Tibial nerve (tissue), 4 donors: ENCODE measurements around the gene ITSN2. TPM values are rescaled to one million over a fixed set of nuclear protein-coding genes. Genes with fewer than 3 reads are reported as not detected.

Experiments
- DNase-seq, 2 donors: peaks; one replicate each; pipeline ENCODE4 v3.0.0-alpha.2; 2019; ENCODE audit warnings: low spot score in 2 of 2
- H3K27ac ChIP-seq, 4 donors: fragments of 200-600 bp; sonication (generic) in 3 of 4; one replicate each; pipeline ENCODE4 v1.5.1; 2017 to 2019; ENCODE audit warnings: mild to moderate bottlenecking in 1 of 4
- H3K27me3 ChIP-seq, 2 donors: fragments of 200-600 bp; sonication (generic) in 1 of 2; one replicate each; pipeline versions ENCODE4 v1.5.1 to v1.6.0; 2017 to 2019
- H3K36me3 ChIP-seq, 3 donors: fragments of 200-600 bp; sonication (generic); one replicate each; pipeline ENCODE4 v1.5.1; 2018 to 2019
- H3K4me1 ChIP-seq, 4 donors: fragments of 200-600 bp; sonication (generic) in 3 of 4; one replicate each; pipeline ENCODE4 v1.5.1; 2017 to 2019
- H3K4me3 ChIP-seq, 4 donors: fragments of 200-600 bp; sonication (generic) in 3 of 4; one replicate each; pipeline ENCODE4 v1.5.1; 2017 to 2019; ENCODE audit warnings: mild to moderate bottlenecking in 1 of 4, moderate library complexity in 1 of 4
- H3K9me3 ChIP-seq, 4 donors: fragments of 200-600 bp; sonication (generic) in 3 of 4; one replicate each; pipeline ENCODE4 v1.5.1; 2017 to 2019
- EP300 ChIP-seq, 2 donors: sonication (generic); formaldehyde crosslinking; IDR thresholded peaks; one replicate each; pipeline ENCODE4 v1.6.1; 2017; ENCODE audit warnings: antibody characterized with exemption in 2 of 2, mild to moderate bottlenecking in 1 of 2
- POLR2A ChIP-seq, 2 donors: fragments of 450-650 bp; IDR thresholded peaks; one replicate each; pipeline ENCODE4 v1.6.1; 2017; ENCODE audit warnings: antibody characterized with exemption in 2 of 2, mild to moderate bottlenecking in 2 of 2, moderate library complexity in 2 of 2
- WGBS, 2 donors: methylation state at CpG; one replicate each; pipeline ENCODE4 v1.1.5; 2018; 5-methylcytosine and 5-hydroxymethylcytosine counted together
- total RNA-seq, 4 donors: library from RNA; depleted of rRNA; stranded (reverse); fragments of >200 nt; gene quantifications; one replicate each; pipeline ENCODE4 v1.1.0, GENCODE V29; 2016
- TF ChIP-seq, protein P1 (sequence below), 5 experiments: fragments of 200-600 bp in 3 of 5; fragments of 450-650 bp in 2 of 5; sonication (generic) in 3 of 5; IDR thresholded peaks; one replicate each; pipeline ENCODE4 v1.5.1; 2016 to 2019; ENCODE audit warnings: antibody characterized with exemption in 5 of 5, mild to moderate bottlenecking in 3 of 5, moderate library complexity in 2 of 5

ITSN2 gene
- total RNA-seq, 4 donors from 2014 or later, result 47.3 to 54.2 (median 48.7) TPM

DNA sequence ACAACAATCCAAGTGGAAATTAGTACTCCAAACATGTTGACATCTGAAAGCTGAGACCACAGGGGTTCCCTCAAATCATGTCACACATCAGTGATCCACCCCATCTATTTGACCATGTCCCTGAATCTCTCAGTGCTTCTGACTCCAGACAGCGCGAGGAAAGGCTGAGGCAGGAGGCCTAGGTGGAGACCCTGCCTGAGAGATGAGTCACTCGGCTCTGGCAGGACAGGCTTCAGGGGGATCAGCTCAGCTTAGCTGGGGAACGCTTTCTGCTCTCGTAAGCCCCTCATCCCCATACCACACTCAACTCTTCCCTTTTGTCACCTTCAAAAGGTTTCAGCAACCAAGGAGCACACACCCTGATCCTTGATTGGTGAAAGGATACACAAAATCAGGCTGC is 191.3 kb downstream of the ITSN2 start:
- Histone ChIP-seq H3K27me3 (no peaks in the 10 kb centered on the region), H3K4me1 (no peaks in the 10 kb centered on the region), H3K4me3 (no peak overlapping the region), H3K9me3 (peaks cover 0 to 1% (median 0%) of the 10 kb centered on the region in 4 donors), H3K36me3 (peaks cover 0 to 14% (median 0%) of the 10 kb centered on the region in 3 donors), H3K27ac (no peak overlapping the region)
- DNase-seq, result no peak
- no peak for TF ChIP-seq EP300 (IDR thresholded peaks at IDR 0.05)
- TF ChIP-seq POLR2A (IDR thresholded peaks at IDR 0.05), result no peak
- TF ChIP-seq, protein P1, sequence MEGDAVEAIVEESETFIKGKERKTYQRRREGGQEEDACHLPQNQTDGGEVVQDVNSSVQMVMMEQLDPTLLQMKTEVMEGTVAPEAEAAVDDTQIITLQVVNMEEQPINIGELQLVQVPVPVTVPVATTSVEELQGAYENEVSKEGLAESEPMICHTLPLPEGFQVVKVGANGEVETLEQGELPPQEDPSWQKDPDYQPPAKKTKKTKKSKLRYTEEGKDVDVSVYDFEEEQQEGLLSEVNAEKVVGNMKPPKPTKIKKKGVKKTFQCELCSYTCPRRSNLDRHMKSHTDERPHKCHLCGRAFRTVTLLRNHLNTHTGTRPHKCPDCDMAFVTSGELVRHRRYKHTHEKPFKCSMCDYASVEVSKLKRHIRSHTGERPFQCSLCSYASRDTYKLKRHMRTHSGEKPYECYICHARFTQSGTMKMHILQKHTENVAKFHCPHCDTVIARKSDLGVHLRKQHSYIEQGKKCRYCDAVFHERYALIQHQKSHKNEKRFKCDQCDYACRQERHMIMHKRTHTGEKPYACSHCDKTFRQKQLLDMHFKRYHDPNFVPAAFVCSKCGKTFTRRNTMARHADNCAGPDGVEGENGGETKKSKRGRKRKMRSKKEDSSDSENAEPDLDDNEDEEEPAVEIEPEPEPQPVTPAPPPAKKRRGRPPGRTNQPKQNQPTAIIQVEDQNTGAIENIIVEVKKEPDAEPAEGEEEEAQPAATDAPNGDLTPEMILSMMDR (IDR thresholded peaks at IDR 0.05), result no peak
- WGBS, 2 donors, result 92 to 98% methylated on average over 5 of the region's 5 CpGs

DNA sequence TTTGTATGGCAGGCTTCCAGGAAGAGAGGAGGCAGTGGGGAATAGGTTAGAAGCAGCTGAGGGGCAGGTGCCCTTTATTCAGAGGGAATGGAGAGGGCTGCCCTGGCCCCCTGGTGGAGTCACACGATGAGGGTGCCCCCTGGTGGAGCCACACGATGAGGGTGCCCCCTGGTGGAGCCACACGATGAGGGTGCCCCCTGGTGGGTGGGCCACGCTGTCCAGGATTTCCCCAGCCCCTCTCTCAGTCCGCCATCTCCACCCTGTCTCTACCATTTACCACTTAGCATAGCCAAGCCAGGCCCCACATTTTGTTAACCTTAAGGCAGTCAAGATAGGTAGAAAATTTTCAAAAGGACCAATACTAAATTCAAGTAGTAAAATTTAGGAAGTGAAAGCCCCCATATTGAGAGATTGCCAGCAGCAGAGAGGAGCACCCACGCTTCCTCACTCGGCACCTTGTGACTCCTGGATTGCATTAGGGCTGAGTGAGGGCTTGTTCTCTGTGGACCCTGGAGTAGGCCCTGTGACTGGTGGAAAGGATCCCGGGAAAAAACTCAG is 195.8 kb downstream of the ITSN2 start:
- Histone ChIP-seq H3K27ac (no peak overlapping the region), H3K27me3 (no peaks in the 10 kb centered on the region), H3K4me1 (no peaks in the 10 kb centered on the region), H3K36me3 (peaks cover 0 to 45% (median 0%) of the 10 kb centered on the region in 3 donors), H3K9me3 (no peaks in the 10 kb centered on the region), H3K4me3 (no peak overlapping the region)
- TF ChIP-seq, protein P1 (IDR thresholded peaks at IDR 0.05), result peak; percentile 31 to 77 (median 34)
- TF ChIP-seq EP300 (IDR thresholded peaks at IDR 0.05), result no peak
- 48 to 63% methylated on average over 8 of the region's 8 CpGs for whole genome bisulfite sequencing, 2 donors
- no peak for DNase-seq

DNA sequence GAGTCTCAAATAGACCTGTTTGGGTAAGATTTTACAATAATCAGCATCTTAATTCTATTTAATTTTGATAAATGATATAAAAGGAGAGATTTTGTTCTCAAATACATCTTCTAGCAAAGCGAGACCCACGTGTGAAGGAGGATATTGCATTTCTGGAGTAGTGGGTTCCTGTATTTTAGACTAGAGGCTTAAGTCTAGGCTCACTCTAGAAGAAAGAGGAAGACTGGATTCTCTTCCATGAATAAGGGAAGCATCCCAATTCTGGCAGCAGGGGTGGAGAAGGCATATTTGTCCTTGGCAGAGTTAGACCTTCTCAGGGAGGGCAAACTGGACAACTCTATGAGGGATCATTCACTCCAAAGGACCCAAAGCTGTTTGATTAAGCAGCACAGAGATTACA is 196.7 kb downstream of the ITSN2 start:
- H3K9me3 ChIP-seq, result no peaks in the 10 kb centered on the region
- no peak overlapping the region for H3K4me3 ChIP-seq
- H3K4me1 ChIP-seq, result no peaks in the 10 kb centered on the region
- no peak overlapping the region for H3K27ac ChIP-seq
- WGBS, 2 donors, result 86 to 88% methylated on average over 2 of the region's 2 CpGs
- TF ChIP-seq EP300 (IDR thresholded peaks at IDR 0.05), result no peak
- TF ChIP-seq, protein P1 (IDR thresholded peaks at IDR 0.05), result no peak
- no peak for TF ChIP-seq POLR2A (IDR thresholded peaks at IDR 0.05)
- H3K27me3 ChIP-seq, result no peaks in the 10 kb centered on the region
- H3K36me3 ChIP-seq, result peaks cover 0 to 49% (median 0%) of the 10 kb centered on the region in 3 donors
- DNase-seq, result no peak

DNA sequence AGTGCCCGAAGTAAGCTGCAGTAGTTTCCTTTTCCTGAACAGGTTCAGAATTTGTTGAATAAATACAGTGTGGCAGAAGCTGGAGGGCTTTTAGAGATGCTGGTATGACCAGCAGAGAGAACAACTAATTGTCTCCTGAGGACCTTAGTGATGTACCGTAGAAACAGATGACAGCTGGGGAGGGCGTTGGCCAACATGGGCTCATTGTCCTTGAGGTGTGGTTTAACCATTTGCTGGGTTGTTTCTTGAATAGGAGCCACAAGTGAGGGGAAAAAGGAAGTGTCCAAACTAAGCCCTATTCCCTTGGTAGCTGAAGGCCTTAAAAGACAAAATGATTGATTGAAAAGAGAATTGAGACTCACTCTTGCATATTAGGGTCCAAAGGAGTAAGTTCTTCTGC is 197.2 kb downstream of the ITSN2 start:
- no peak for DNase-seq
- Histone ChIP-seq H3K36me3 (peaks cover 0 to 46% (median 0%) of the 10 kb centered on the region in 3 donors), H3K27me3 (no peaks in the 10 kb centered on the region), H3K4me1 (no peaks in the 10 kb centered on the region), H3K9me3 (no peaks in the 10 kb centered on the region), H3K27ac (no peak overlapping the region), H3K4me3 (no peak overlapping the region)
- TF ChIP-seq POLR2A (IDR thresholded peaks at IDR 0.05), result no peak
- TF ChIP-seq EP300 (IDR thresholded peaks at IDR 0.05), result no peak
- TF ChIP-seq, protein P1 (IDR thresholded peaks at IDR 0.05), result no peak
- WGBS, 2 donors, result 54 to 57% methylated on average over 3 of the region's 3 CpGs

DNA sequence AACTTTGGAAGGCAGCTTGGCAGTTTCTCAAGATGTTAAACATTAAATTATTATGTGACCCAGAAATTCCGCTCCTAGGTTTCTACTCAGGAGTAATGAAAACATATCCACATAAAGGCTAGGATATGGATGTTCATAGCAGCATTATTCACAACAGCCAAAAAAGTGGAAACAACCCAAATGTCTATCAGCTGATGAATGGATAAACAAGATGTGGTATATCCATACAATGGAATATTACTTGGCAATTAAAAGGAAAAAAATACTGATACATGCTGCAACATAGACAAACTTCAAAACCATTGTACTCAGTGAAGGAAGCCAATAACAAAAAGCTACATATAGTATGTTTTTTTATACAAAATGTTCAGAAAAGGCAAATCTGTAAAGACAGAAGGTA is 197.8 kb downstream of the ITSN2 start:
- TF ChIP-seq POLR2A (IDR thresholded peaks at IDR 0.05) (no peak), EP300 (IDR thresholded peaks at IDR 0.05) (no peak)
- TF ChIP-seq, protein P1 (IDR thresholded peaks at IDR 0.05), result no peak
- H3K4me3 ChIP-seq, result no peak overlapping the region
- H3K27ac ChIP-seq, result no peak overlapping the region
- H3K27me3 ChIP-seq, result no peaks in the 10 kb centered on the region
- H3K36me3 ChIP-seq, result peaks cover 0 to 48% (median 0%) of the 10 kb centered on the region in 3 donors
- no peaks in the 10 kb centered on the region for H3K9me3 ChIP-seq
- 97 to 100% methylated on average over 1 of the region's 1 CpG for WGBS, 2 donors
- DNase-seq, result no peak
- no peaks in the 10 kb centered on the region for H3K4me1 ChIP-seq
